ENCODE measurements around the gene CNTNAP2. TPM values are rescaled to one million over a fixed set of nuclear protein-coding genes. Genes with fewer than 3 reads are reported as not detected.

Gene CNTNAP2
- total RNA-seq, 1 donor from 2014 or later = 2.2 TPM

DNA sequence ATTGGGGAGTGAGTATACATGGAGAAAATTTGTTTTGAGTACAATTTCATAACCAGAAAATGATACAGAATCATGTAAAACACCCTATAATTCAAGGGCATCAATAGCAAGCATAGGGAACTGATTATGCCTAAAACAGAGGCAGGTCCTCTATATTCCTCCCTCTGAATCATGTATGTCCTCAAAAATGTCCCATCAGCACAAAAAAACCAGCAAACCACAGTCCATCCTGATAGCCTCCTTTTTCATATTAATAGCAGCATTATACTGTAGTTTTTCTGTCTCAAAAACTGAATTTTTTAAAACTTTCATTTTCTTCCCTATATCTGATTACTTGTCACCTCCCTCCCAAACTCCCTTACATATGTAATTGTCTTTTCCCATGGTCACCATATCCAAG is 1057.3 kb downstream of the CNTNAP2 start:
- no peak for TF ChIP-seq POLR2A (IDR thresholded peaks at IDR 0.05)
- no peak for TF ChIP-seq POLR2AphosphoS5 (IDR thresholded peaks at IDR 0.05; ENCODE audit: insufficient read depth in 1 of 2, low read depth in 1 of 2)
- Histone ChIP-seq H3K9me3 (no peaks in the 10 kb centered on the region), H3K4me3 (no peak overlapping the region), H3K27ac (no peak overlapping the region), H3K36me3 (no peaks in the 10 kb centered on the region), H3K27me3 (no peaks in the 10 kb centered on the region), H3K4me1 (no peaks in the 10 kb centered on the region)
- intact Hi-C loops (cut with DNase I) = no loop called here
- DNase-seq (ENCODE audit: extremely low spot score in 2 of 2) = no peak

DNA sequence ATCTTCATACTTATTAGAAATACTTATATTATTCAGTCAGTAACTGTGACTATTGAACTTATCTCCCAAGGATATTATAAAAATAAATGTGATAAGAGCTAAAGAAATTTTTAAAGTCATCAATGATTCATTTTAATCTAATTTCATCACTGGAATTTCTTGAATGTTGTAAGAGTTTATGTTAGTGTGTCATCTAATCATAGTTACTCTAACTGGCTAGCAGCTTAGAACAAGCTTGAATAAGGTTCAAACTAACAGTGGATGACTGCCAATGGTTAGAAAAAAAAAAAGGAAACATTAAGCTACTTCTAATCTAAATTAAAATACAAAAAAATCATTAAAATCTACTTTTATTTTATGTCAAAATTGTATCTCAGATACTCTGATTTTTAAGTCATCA is 1066.3 kb downstream of the CNTNAP2 start:
- no peak for TF ChIP-seq CTCF (IDR thresholded peaks at IDR 0.05)
- TF ChIP-seq POLR2AphosphoS5 (IDR thresholded peaks at IDR 0.05; ENCODE audit: insufficient read depth in 1 of 2, low read depth in 1 of 2) = no peak
- Histone ChIP-seq H3K36me3 (no peaks in the 10 kb centered on the region), H3K27ac (no peak overlapping the region), H3K27me3 (no peaks in the 10 kb centered on the region), H3K9me3 (no peaks in the 10 kb centered on the region), H3K4me1 (no peaks in the 10 kb centered on the region), H3K4me3 (no peak overlapping the region)
- intact Hi-C loops (cut with DNase I) = no loop called here
- no peak for DNase-seq (ENCODE audit: extremely low spot score in 2 of 2)

- no peak overlapping the region for H3K27ac ChIP-seq
- no peaks in the 10 kb centered on the region for H3K9me3 ChIP-seq
- TF ChIP-seq CTCF (IDR thresholded peaks at IDR 0.05) (no peak), POLR2AphosphoS5 (IDR thresholded peaks at IDR 0.05; ENCODE audit: insufficient read depth in 1 of 2, low read depth in 1 of 2) (no peak), POLR2A (IDR thresholded peaks at IDR 0.05) (no peak)
- H3K27me3 ChIP-seq = no peaks in the 10 kb centered on the region
- H3K4me3 ChIP-seq = no peak overlapping the region
- no peaks in the 10 kb centered on the region for H3K4me1 ChIP-seq
- intact Hi-C loops (cut with DNase I) = no loop called here
- no peak for DNase-seq (ENCODE audit: extremely low spot score in 2 of 2)
- no peaks in the 10 kb centered on the region for H3K36me3 ChIP-seq
These were observed 1066.7 kb downstream of the CNTNAP2 start for GRCh38 chr7:147183276-147183675.

DNA sequence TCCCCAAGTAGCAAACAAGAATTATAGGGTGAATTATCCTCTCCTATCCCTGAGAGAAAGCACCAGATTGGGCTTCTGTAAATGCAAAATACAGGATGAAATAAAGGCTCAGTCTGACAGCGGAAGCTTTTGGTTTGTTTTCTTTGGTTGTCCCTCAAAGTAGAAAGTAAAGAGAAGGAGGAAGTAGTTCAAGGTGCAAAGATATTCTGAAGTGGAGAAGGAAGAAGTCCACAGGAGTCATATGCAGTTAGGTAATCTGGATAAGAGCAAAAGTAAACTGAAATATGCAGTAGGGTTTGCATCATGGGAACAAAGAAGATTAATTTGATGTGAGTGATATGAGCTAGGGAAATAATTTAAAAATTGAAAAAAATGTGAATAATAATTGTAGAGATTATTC is 1071.9 kb downstream of the CNTNAP2 start:
- Histone ChIP-seq H3K27me3 (no peaks in the 10 kb centered on the region), H3K4me1 (no peaks in the 10 kb centered on the region), H3K4me3 (no peak overlapping the region), H3K9me3 (no peaks in the 10 kb centered on the region), H3K27ac (no peak overlapping the region), H3K36me3 (no peaks in the 10 kb centered on the region)
- no peak for DNase-seq (ENCODE audit: extremely low spot score in 2 of 2)
- intact Hi-C loops (cut with DNase I) = no loop called here
- no peak for TF ChIP-seq CTCF (IDR thresholded peaks at IDR 0.05)
- no peak for TF ChIP-seq POLR2A (IDR thresholded peaks at IDR 0.05)
- no peak for TF ChIP-seq POLR2AphosphoS5 (IDR thresholded peaks at IDR 0.05; ENCODE audit: insufficient read depth in 1 of 2, low read depth in 1 of 2)

DNA sequence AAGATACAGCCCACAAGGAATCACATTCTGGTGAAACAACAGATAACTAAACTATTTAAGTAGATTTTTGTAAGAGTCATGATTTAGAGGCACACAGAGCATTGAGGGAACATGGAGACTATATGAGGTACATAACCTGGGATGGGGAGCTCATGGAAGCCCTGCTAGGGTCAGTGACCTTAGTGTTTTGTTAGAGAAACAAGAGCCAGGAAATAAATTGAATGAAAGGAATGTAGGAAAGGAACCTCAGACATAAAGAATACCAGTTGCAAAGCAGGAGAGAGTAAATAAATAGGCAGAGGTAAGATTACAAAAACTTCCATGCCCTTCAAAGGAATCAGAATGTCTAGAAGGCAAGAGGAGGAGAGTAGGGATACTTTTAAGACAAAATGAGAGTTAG is 1076.9 kb downstream of the CNTNAP2 start:
- Histone ChIP-seq H3K27ac (no peak overlapping the region), H3K9me3 (no peaks in the 10 kb centered on the region), H3K27me3 (no peaks in the 10 kb centered on the region), H3K4me1 (no peaks in the 10 kb centered on the region), H3K4me3 (no peak overlapping the region), H3K36me3 (no peaks in the 10 kb centered on the region)
- intact Hi-C loops (cut with DNase I) = no loop called here
- no peak for DNase-seq (ENCODE audit: extremely low spot score in 2 of 2)
- TF ChIP-seq POLR2A (IDR thresholded peaks at IDR 0.05) (no peak), CTCF (IDR thresholded peaks at IDR 0.05) (no peak), POLR2AphosphoS5 (IDR thresholded peaks at IDR 0.05; ENCODE audit: insufficient read depth in 1 of 2, low read depth in 1 of 2) (no peak)

- Histone ChIP-seq H3K27me3 (no peaks in the 10 kb centered on the region), H3K36me3 (no peaks in the 10 kb centered on the region), H3K27ac (no peak overlapping the region), H3K4me3 (no peak overlapping the region), H3K4me1 (no peaks in the 10 kb centered on the region), H3K9me3 (no peaks in the 10 kb centered on the region)
- no peak for DNase-seq (ENCODE audit: extremely low spot score in 2 of 2)
- TF ChIP-seq POLR2A (IDR thresholded peaks at IDR 0.05) (no peak), CTCF (IDR thresholded peaks at IDR 0.05) (no peak), POLR2AphosphoS5 (IDR thresholded peaks at IDR 0.05; ENCODE audit: insufficient read depth in 1 of 2, low read depth in 1 of 2) (no peak)
- intact Hi-C loops (cut with DNase I) = no loop called here
These were observed 1079.9 kb downstream of the CNTNAP2 start for GRCh38 chr7:147196481-147196880.
